Tibial nerve (tissue), 4 donors: ENCODE measurements around the gene RPL36. TPM values are rescaled to one million over a fixed set of nuclear protein-coding genes. Genes with fewer than 3 reads are reported as not detected.

Experiments
- DNase-seq, 2 donors: peaks; one replicate each; pipeline ENCODE4 v3.0.0-alpha.2; 2019; ENCODE audit warnings: low spot score in 2 of 2
- H3K27ac ChIP-seq, 4 donors: fragments of 200-600 bp; sonication (generic) in 3 of 4; one replicate each; pipeline ENCODE4 v1.5.1; 2017 to 2019; ENCODE audit warnings: mild to moderate bottlenecking in 1 of 4
- H3K27me3 ChIP-seq, 2 donors: fragments of 200-600 bp; sonication (generic) in 1 of 2; one replicate each; pipeline versions ENCODE4 v1.5.1 to v1.6.0; 2017 to 2019
- H3K36me3 ChIP-seq, 3 donors: fragments of 200-600 bp; sonication (generic); one replicate each; pipeline ENCODE4 v1.5.1; 2018 to 2019
- H3K4me1 ChIP-seq, 4 donors: fragments of 200-600 bp; sonication (generic) in 3 of 4; one replicate each; pipeline ENCODE4 v1.5.1; 2017 to 2019
- H3K4me3 ChIP-seq, 4 donors: fragments of 200-600 bp; sonication (generic) in 3 of 4; one replicate each; pipeline ENCODE4 v1.5.1; 2017 to 2019; ENCODE audit warnings: mild to moderate bottlenecking in 1 of 4, moderate library complexity in 1 of 4
- H3K9me3 ChIP-seq, 4 donors: fragments of 200-600 bp; sonication (generic) in 3 of 4; one replicate each; pipeline ENCODE4 v1.5.1; 2017 to 2019
- CTCF ChIP-seq, 5 experiments: fragments of 200-600 bp in 3 of 5; fragments of 450-650 bp in 2 of 5; sonication (generic) in 3 of 5; IDR thresholded peaks; one replicate each; pipeline ENCODE4 v1.5.1; 2016 to 2019; ENCODE audit warnings: antibody characterized with exemption in 5 of 5, mild to moderate bottlenecking in 3 of 5, moderate library complexity in 2 of 5
- EP300 ChIP-seq, 2 donors: sonication (generic); formaldehyde crosslinking; IDR thresholded peaks; one replicate each; pipeline ENCODE4 v1.6.1; 2017; ENCODE audit warnings: antibody characterized with exemption in 2 of 2, mild to moderate bottlenecking in 1 of 2
- POLR2A ChIP-seq, 2 donors: fragments of 450-650 bp; IDR thresholded peaks; one replicate each; pipeline ENCODE4 v1.6.1; 2017; ENCODE audit warnings: antibody characterized with exemption in 2 of 2, mild to moderate bottlenecking in 2 of 2, moderate library complexity in 2 of 2
- WGBS, 2 donors: methylation state at CpG; one replicate each; pipeline ENCODE4 v1.1.5; 2018; 5-methylcytosine and 5-hydroxymethylcytosine counted together
- total RNA-seq, 4 donors: library from RNA; depleted of rRNA; stranded (reverse); fragments of >200 nt; gene quantifications; one replicate each; pipeline ENCODE4 v1.1.0, GENCODE V29; 2016

RPL36 gene
- total RNA-seq, 4 donors from 2014 or later, result 552 to 780 (median 644) TPM

- Histone ChIP-seq H3K9me3 (no peaks in the 10 kb centered on the region), H3K27ac (no peak overlapping the region), H3K36me3 (peaks cover 4 to 100% (median 43%) of the 10 kb centered on the region in 3 donors), H3K4me3 (no peak overlapping the region), H3K27me3 (no peaks in the 10 kb centered on the region), H3K4me1 (no peaks in the 10 kb centered on the region)
- WGBS, 2 donors, result 78 to 81% methylated on average over 5 of the region's 5 CpGs
- no peak for DNase-seq
- no peak for TF ChIP-seq POLR2A (IDR thresholded peaks at IDR 0.05)
Observed at GRCh38 chr19:5655412-5655811, 34.7 kb upstream of the RPL36 start.

- H3K9me3 ChIP-seq, result no peaks in the 10 kb centered on the region
- H3K36me3 ChIP-seq, result peaks cover 4 to 100% (median 51%) of the 10 kb centered on the region in 3 donors
- H3K4me3 ChIP-seq, result no peak overlapping the region
- no peak overlapping the region for H3K27ac ChIP-seq
- no peak for TF ChIP-seq CTCF (IDR thresholded peaks at IDR 0.05)
- TF ChIP-seq EP300 (IDR thresholded peaks at IDR 0.05), result no peak
- no peak for TF ChIP-seq POLR2A (IDR thresholded peaks at IDR 0.05)
- 97% methylated on average over 42 of the region's 42 CpGs for WGBS, 2 donors
- H3K4me1 ChIP-seq, result no peaks in the 10 kb centered on the region
- DNase-seq, result no peak
- H3K27me3 ChIP-seq, result no peaks in the 10 kb centered on the region
Observed at GRCh38 chr19:5661483-5661882, 28.6 kb upstream of the RPL36 start.

GRCh38 chr19:5663904-5664303 is 26.2 kb upstream of the RPL36 start:
- Histone ChIP-seq H3K27me3 (no peaks in the 10 kb centered on the region), H3K36me3 (peaks cover 4 to 100% (median 50%) of the 10 kb centered on the region in 3 donors), H3K4me1 (no peaks in the 10 kb centered on the region), H3K9me3 (no peaks in the 10 kb centered on the region), H3K4me3 (no peak overlapping the region), H3K27ac (no peak overlapping the region)
- no peak for DNase-seq
- WGBS, 2 donors, result 92 to 93% methylated on average over 17 of the region's 17 CpGs
- TF ChIP-seq CTCF (IDR thresholded peaks at IDR 0.05) (no peak), POLR2A (IDR thresholded peaks at IDR 0.05) (no peak), EP300 (IDR thresholded peaks at IDR 0.05) (no peak)

GRCh38 chr19:5664515-5664914 is 25.6 kb upstream of the RPL36 start:
- Histone ChIP-seq H3K27me3 (no peaks in the 10 kb centered on the region), H3K4me1 (no peaks in the 10 kb centered on the region), H3K9me3 (no peaks in the 10 kb centered on the region), H3K36me3 (peaks cover 4 to 100% (median 50%) of the 10 kb centered on the region in 3 donors), H3K27ac (no peak overlapping the region), H3K4me3 (no peak overlapping the region)
- TF ChIP-seq CTCF (IDR thresholded peaks at IDR 0.05) (no peak), EP300 (IDR thresholded peaks at IDR 0.05) (no peak), POLR2A (IDR thresholded peaks at IDR 0.05) (no peak)
- 75 to 82% methylated on average over 2 of the region's 2 CpGs for WGBS, 2 donors
- DNase-seq, result no peak

- Histone ChIP-seq H3K27me3 (no peaks in the 10 kb centered on the region), H3K36me3 (peaks cover 4 to 97% (median 50%) of the 10 kb centered on the region in 3 donors), H3K4me3 (no peak overlapping the region), H3K4me1 (no peaks in the 10 kb centered on the region), H3K27ac (no peak overlapping the region), H3K9me3 (no peaks in the 10 kb centered on the region)
- 71 to 80% methylated on average over 10 of the region's 10 CpGs for WGBS, 2 donors
- no peak for TF ChIP-seq POLR2A (IDR thresholded peaks at IDR 0.05)
- no peak for TF ChIP-seq CTCF (IDR thresholded peaks at IDR 0.05)
- TF ChIP-seq EP300 (IDR thresholded peaks at IDR 0.05), result no peak
- DNase-seq, result no peak
Observed at GRCh38 chr19:5665781-5666513, 24.1 kb upstream of the RPL36 start.
